ENCODE results near the gene NCBP2.
A peak's percentile ranks its signal among the peaks of the same experiment; 100 is the strongest.

Gene NCBP2

DNA sequence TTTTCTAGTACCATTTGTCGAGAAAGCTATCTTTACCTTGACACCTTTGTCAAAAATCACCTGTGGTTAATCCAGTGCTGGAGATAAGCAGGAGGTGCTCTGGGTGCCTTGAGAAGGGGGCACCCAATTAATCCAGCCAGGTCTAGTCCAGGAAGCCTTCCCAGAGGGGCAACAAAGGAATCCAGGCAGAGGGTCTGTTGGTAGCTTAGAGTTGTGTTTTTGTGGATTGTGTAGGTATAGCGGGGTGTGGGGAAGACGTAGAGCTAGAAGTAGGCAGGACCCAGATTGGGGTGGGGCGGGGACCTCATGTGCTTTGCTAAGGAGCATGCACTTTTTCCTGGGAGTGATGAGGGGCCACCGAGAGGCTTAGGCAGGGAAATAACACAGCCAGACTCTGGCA, 32.3 kb upstream of the NCBP2 start:
- peaks cover 0 to 4% (median 2%) of the 10 kb centered on the region in 4 experiments for H3K4me1 ChIP-seq (ENCODE audit: control extremely low read depth in 1 of 4, control insufficient read depth in 4 of 4, insufficient read depth in 4 of 4, low read length in 3 of 4)
- H3K27me3 ChIP-seq (replicated peaks in 2 of 5; ENCODE audit: control insufficient read depth in 4 of 5, insufficient read depth in 5 of 5, low read length in 4 of 5), result no peaks in the 10 kb centered on the region
- POLR2A ChIA-PET, result no interaction called here
- peaks cover 0 to 2% (median 0%) of the 10 kb centered on the region in 5 experiments for H3K9me3 ChIP-seq (ENCODE audit: control extremely low read depth in 1 of 5, control insufficient read depth in 4 of 5, insufficient read depth in 2 of 5, low read depth in 1 of 5, low read length in 4 of 5)
- H3K36me3 ChIP-seq (ENCODE audit: control insufficient read depth in 4 of 4, insufficient read depth in 4 of 4, low read length in 3 of 4), result no peaks in the 10 kb centered on the region
- H3K27ac ChIP-seq (ENCODE audit: insufficient read depth in 1 of 2, low read depth in 1 of 2, low read length in 2 of 2, poor library complexity in 1 of 2, severe bottlenecking in 2 of 2), result no peak overlapping the region
- 100% methylated on average over 4 of the region's 5 CpGs for WGBS (ENCODE audit: insufficient coverage)
- no peak for DNase-seq
- CTCF ChIA-PET, result no interaction called here
- no peak overlapping the region for H3K4me3 ChIP-seq (ENCODE audit: control insufficient read depth in 1 of 7, extremely low read depth in 1 of 7, insufficient read depth in 4 of 7, low read depth in 2 of 7, low read length in 6 of 7)

DNA sequence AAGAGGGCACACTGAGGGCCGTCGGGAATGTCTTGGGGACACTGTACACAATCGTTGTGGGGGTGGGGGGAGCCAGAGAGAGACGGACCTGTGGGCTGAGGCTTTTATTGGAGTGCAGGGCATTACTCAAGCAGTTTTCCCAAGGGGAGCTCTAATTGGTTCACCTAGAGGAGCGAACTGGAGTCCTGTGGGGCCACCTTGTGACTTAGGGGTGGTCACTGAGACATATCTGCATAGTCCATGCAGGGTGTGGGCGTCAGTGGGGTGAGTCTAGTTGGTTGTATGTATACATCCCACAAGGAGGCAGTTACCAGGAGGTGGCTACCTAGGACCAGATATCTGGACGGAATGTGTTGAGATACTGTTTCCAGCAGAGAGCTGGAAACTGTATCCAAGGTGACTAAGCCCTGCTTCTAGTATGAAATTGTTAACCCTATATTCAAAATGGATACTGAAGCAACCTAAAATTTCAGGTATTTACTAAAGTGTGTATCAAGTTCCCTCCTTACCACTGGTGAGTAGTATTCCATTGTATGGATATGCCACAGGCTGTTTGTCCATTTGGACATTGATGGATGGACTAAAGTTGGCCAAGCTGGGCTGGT, 28.9 kb upstream of the NCBP2 start:
- ChIA-PET CTCF (interaction anchor here (1.3 to 1.7 kb wide), 4 partner anchors 11 to 26 kb away, joined by 3 to 6 read pairs (median 4); no protein-coding TSS in a partner anchor), POLR2A (no interaction called here)

DNA sequence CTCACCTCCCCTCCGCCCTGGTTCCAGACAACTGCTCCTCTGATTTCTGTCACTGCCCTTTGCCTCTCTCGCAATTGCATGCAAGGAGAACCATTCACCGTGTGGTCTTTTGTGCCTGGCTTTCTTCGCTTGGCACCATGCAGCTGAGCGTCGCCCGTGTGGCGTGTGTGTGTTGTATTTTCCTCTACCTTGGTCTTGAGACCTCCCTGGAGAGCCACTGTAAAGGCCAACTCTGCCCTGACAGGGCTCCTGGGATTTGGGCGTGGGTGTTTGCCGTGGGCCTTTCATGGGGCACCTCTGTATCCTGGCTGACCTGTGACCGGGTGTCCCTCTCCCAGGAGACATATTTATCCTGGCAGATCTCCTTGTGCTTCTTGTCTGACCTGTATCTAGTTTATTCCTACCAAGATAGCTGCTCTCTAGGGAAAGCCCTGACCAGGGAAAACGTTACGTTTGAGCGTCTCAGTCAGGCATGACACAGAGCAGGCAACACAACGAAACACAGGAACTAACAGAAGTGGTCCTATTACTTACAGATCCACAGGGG, 28.3 kb upstream of the NCBP2 start:
- WGBS (ENCODE audit: insufficient coverage), result 96% methylated on average over 15 of the region's 15 CpGs
- Histone ChIP-seq H3K4me3 (ENCODE audit: control insufficient read depth in 1 of 7, extremely low read depth in 1 of 7, insufficient read depth in 4 of 7, low read depth in 2 of 7, low read length in 6 of 7) (no peak overlapping the region), H3K27me3 (replicated peaks in 2 of 5; ENCODE audit: control insufficient read depth in 4 of 5, insufficient read depth in 5 of 5, low read length in 4 of 5) (peaks cover 0 to 5% (median 0%) of the 10 kb centered on the region in 5 experiments), H3K9me3 (ENCODE audit: control extremely low read depth in 1 of 5, control insufficient read depth in 4 of 5, insufficient read depth in 2 of 5, low read depth in 1 of 5, low read length in 4 of 5) (peaks cover 0 to 2% (median 0%) of the 10 kb centered on the region in 5 experiments), H3K36me3 (ENCODE audit: control insufficient read depth in 4 of 4, insufficient read depth in 4 of 4, low read length in 3 of 4) (peaks cover 0 to 17% (median 2%) of the 10 kb centered on the region in 4 experiments), H3K4me1 (ENCODE audit: control extremely low read depth in 1 of 4, control insufficient read depth in 4 of 4, insufficient read depth in 4 of 4, low read length in 3 of 4) (peaks cover 0 to 21% (median 17%) of the 10 kb centered on the region in 4 experiments), H3K27ac (ENCODE audit: insufficient read depth in 1 of 2, low read depth in 1 of 2, low read length in 2 of 2, poor library complexity in 1 of 2, severe bottlenecking in 2 of 2) (no peak overlapping the region)
- ChIA-PET CTCF (interaction anchor here (0.7 to 1.7 kb wide), 7 partner anchors 11 to 135 kb away, joined by 3 to 6 read pairs (median 3); no protein-coding TSS in a partner anchor), POLR2A (no interaction called here)
- no peak for DNase-seq

More for the DNA sequence above, 28.9 kb upstream of the NCBP2 start:
- H3K9me3 ChIP-seq (ENCODE audit: control extremely low read depth in 1 of 5, control insufficient read depth in 4 of 5, insufficient read depth in 2 of 5, low read depth in 1 of 5, low read length in 4 of 5), result peaks cover 0 to 2% (median 0%) of the 10 kb centered on the region in 5 experiments
- H3K27ac ChIP-seq (ENCODE audit: insufficient read depth in 1 of 2, low read depth in 1 of 2, low read length in 2 of 2, poor library complexity in 1 of 2, severe bottlenecking in 2 of 2), result no peak overlapping the region
- 91% methylated on average over 6 of the region's 7 CpGs for WGBS (ENCODE audit: insufficient coverage)
- H3K36me3 ChIP-seq (ENCODE audit: control insufficient read depth in 4 of 4, insufficient read depth in 4 of 4, low read length in 3 of 4), result peaks cover 0 to 13% (median 0%) of the 10 kb centered on the region in 4 experiments
- no peak overlapping the region for H3K4me3 ChIP-seq (ENCODE audit: control insufficient read depth in 1 of 7, extremely low read depth in 1 of 7, insufficient read depth in 4 of 7, low read depth in 2 of 7, low read length in 6 of 7)
- no peak for DNase-seq
- peaks cover 0 to 5% (median 0%) of the 10 kb centered on the region in 5 experiments for H3K27me3 ChIP-seq (replicated peaks in 2 of 5; ENCODE audit: control insufficient read depth in 4 of 5, insufficient read depth in 5 of 5, low read length in 4 of 5)
- peaks cover 0 to 21% (median 17%) of the 10 kb centered on the region in 4 experiments for H3K4me1 ChIP-seq (ENCODE audit: control extremely low read depth in 1 of 4, control insufficient read depth in 4 of 4, insufficient read depth in 4 of 4, low read length in 3 of 4)

DNA sequence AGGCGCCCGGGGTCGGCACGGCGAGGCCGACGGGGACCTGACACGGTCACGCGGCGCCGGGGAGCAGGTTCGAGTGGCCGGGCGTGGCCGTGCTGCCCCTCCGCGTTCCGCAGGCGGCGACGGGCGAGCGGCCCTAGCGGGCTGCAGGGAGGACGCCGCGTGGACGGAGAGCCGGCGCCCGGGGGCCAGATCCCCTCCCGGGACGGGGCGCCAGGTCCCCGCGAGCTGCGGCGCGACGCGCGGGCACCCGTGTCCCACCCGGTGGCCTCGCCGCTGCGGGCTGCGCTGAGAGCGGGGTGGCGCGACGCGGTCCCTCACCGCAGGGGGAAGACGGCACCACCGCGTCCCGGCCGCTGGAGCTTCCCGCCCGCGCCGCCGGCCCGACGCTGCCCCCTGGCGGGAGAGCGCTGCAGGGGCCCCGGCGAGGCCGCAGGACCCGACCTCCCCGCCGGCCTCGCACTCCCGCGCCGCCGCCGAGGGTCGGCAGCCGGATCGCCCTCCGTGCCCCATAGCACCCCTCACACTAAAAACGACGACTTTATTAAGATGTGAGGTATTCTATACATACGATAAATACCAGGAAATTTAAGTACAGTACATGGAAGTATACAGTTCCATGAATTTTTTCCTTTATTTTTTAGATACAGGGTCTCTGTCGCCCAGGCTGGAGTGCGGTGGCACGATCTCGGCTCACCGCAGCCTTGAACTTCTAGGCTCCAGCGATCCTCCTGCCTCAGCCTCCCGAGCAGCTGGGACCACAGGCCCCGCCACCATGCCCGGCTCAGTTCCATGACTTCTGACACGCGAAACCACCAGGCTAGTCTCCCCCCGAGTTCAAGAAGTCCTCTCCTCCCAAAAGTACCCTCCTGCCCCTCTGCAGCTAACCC, 27.6 kb upstream of the NCBP2 start:
- H3K9me3 ChIP-seq (ENCODE audit: control extremely low read depth in 1 of 5, control insufficient read depth in 4 of 5, insufficient read depth in 2 of 5, low read depth in 1 of 5, low read length in 4 of 5), result peaks cover 0 to 2% (median 0%) of the 10 kb centered on the region in 5 experiments
- H3K27ac ChIP-seq (ENCODE audit: insufficient read depth in 1 of 2, low read depth in 1 of 2, low read length in 2 of 2, poor library complexity in 1 of 2, severe bottlenecking in 2 of 2), result no peak overlapping the region
- 11% methylated on average over 75 of the region's 100 CpGs for whole genome bisulfite sequencing (ENCODE audit: insufficient coverage)
- H3K36me3 ChIP-seq (ENCODE audit: control insufficient read depth in 4 of 4, insufficient read depth in 4 of 4, low read length in 3 of 4), result peaks cover 0 to 22% (median 2%) of the 10 kb centered on the region in 4 experiments
- peak overlapping the region; percentile 57 to 81 (median 73) for H3K4me3 ChIP-seq (ENCODE audit: control insufficient read depth in 1 of 7, extremely low read depth in 1 of 7, insufficient read depth in 4 of 7, low read depth in 2 of 7, low read length in 6 of 7)
- peaks cover 0 to 5% (median 0%) of the 10 kb centered on the region in 5 experiments for H3K27me3 ChIP-seq (replicated peaks in 2 of 5; ENCODE audit: control insufficient read depth in 4 of 5, insufficient read depth in 5 of 5, low read length in 4 of 5)
- CTCF ChIA-PET, result interaction anchor here (0.7 to 2.5 kb wide), 11 partner anchors 9 to 134 kb away, joined by 3 to 7 read pairs (median 4); no protein-coding TSS in a partner anchor
- POLR2A ChIA-PET, result interaction anchor here (0.5 to 1.1 kb wide), 3 partner anchors 27 to 783 kb away, joined by 3 to 5 read pairs (median 3); partner anchors contain the start of gene NCBP2
- DNase-seq, result peak; percentile 67 to 79 (median 78)
- peaks cover 0 to 21% (median 17%) of the 10 kb centered on the region in 4 experiments for H3K4me1 ChIP-seq (ENCODE audit: control extremely low read depth in 1 of 4, control insufficient read depth in 4 of 4, insufficient read depth in 4 of 4, low read length in 3 of 4)

DNA sequence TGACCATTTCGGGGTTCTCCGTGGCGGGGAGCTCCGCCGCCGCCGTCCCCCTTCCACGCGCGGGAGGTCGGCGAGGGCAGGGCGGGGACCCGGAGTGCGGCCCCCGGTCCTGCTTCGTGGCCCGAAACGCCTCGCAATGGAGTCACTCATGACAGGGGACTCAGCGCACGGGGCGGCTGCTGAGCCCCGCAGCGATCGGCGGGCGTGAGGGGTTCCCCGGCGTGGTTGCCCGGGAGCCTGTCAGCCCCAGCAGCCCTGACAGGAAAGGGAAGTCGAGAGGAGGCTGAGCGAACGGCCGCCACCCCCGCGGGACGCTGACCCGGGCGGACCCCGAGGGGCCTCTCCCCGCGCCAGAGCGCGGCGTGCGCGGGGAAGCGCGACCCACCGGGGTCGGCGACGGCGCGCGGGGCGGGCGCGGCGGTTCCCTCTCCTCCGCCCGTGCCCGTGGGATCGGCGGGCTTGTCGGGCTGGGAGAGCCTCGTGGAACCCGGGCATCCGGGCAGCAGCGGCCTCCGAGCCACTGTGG, 26.9 kb upstream of the NCBP2 start:
- peak; percentile 24 to 70 (median 68) for DNase-seq
- Histone ChIP-seq H3K36me3 (ENCODE audit: control insufficient read depth in 4 of 4, insufficient read depth in 4 of 4, low read length in 3 of 4) (peaks cover 0 to 22% (median 2%) of the 10 kb centered on the region in 4 experiments), H3K27me3 (replicated peaks in 2 of 5; ENCODE audit: control insufficient read depth in 4 of 5, insufficient read depth in 5 of 5, low read length in 4 of 5) (peaks cover 0 to 5% (median 0%) of the 10 kb centered on the region in 5 experiments), H3K4me1 (ENCODE audit: control extremely low read depth in 1 of 4, control insufficient read depth in 4 of 4, insufficient read depth in 4 of 4, low read length in 3 of 4) (peaks cover 0 to 21% (median 17%) of the 10 kb centered on the region in 4 experiments), H3K4me3 (ENCODE audit: control insufficient read depth in 1 of 7, extremely low read depth in 1 of 7, insufficient read depth in 4 of 7, low read depth in 2 of 7, low read length in 6 of 7) (peak overlapping the region; percentile 57 to 81 (median 73)), H3K9me3 (ENCODE audit: control extremely low read depth in 1 of 5, control insufficient read depth in 4 of 5, insufficient read depth in 2 of 5, low read depth in 1 of 5, low read length in 4 of 5) (peaks cover 0 to 2% (median 0%) of the 10 kb centered on the region in 5 experiments), H3K27ac (ENCODE audit: insufficient read depth in 1 of 2, low read depth in 1 of 2, low read length in 2 of 2, poor library complexity in 1 of 2, severe bottlenecking in 2 of 2) (peak overlapping the region in 1 of 2 experiments; percentile 43)
- WGBS (ENCODE audit: insufficient coverage), result 2% methylated on average over 71 of the region's 72 CpGs
- ChIA-PET POLR2A (interaction anchor here (0.6 to 1.1 kb wide), 3 partner anchors 12 to 101 kb away, joined by 3 to 5 read pairs (median 3); partner anchors contain the start of gene NCBP2), CTCF (interaction anchor here (0.7 to 2.5 kb wide), 8 partner anchors 9 to 63 kb away, joined by 3 to 7 read pairs (median 4); no protein-coding TSS in a partner anchor)

All from common myeloid progenitor, CD34-positive (primary cell).